Activated T-cell treated with anti-CD3 and anti-CD28 coated beads for 48 hours (primary cell): ENCODE measurements around the gene PHLDB2.
"Not testable (repeated sequence)": the region's sequence is repeated elsewhere in the genome, so short reads cannot be mapped to it uniquely, and the experiment has no call there.

ENCODE experiments used
- DNase-seq: peaks from one replicate; pipeline ENCODE4 v3.0.0-alpha.2; 2020; ENCODE audit warnings: low read depth

PHLDB2 gene

DNA sequence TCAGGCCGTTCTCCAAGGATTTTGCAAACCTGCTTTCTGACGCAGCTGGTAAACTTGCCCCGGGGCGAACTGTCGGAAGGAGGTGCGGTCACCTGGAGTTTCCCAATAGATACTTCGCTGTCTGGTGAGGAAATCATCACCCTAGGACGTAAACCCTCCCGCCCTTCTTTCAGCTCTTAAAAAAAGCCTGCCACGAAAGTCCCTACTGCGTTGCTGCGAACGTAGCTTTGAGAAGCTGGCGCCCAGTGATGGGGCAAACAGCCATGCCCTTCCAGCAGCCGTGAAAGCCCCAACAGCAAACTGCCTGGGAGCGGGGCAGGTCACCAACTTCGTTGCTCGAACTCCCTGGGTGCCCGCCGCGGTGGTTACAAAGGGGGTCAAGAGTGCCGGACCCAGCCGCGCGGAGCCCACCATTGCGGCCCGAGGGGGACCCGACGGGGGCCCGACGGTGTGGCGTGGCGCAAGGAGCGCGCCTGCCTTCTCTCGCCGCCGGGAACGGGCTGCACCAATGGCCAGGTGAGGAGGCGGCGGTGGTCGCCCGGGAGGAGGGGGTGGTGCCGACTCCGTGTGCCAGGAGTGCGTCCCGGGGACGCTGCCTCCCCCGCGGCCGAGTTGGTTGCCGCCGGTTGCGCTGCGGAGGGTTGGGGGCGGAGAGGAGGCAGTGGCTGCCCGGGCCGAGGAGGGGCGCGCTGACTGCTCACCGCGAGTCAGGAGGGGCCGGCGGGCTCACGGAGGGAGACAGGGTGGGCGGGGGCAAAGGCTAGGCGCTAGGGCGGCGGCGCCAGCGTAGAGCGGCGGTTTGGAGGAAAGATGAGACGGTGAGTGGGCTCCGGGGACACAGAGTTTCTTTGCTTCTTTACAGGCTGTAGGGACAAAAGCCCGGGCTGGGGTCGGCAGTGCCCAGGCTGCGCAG is at the start of gene PHLDB2:
Gene PHLDB2, plus strand, starts transcription at position 205 of the 913 bp plus-strand sequence. CDS start 24,813 bp downstream, outside the sequence.
- peak; percentile 45 for DNase-seq

DNA sequence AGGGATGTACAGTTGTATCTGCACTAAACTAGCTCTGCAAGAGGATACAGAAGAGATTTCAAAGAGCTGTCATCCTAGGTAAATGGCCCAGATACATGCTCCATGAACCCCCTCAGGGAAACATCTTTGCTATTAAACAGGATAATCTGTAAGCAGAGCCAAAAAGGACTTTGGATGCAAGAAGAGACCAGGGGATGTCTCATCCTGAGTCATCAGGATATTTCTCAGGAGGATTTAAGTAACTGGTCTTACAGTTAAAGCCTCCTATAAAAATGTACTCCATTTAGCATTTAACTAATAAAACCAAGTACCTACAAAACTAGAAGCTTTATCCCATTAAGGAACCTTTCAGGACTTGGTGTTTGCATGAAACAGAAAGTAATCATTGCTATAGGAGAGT is 48.2 kb upstream of the PHLDB2 start:
- DNase-seq: no peak

DNA sequence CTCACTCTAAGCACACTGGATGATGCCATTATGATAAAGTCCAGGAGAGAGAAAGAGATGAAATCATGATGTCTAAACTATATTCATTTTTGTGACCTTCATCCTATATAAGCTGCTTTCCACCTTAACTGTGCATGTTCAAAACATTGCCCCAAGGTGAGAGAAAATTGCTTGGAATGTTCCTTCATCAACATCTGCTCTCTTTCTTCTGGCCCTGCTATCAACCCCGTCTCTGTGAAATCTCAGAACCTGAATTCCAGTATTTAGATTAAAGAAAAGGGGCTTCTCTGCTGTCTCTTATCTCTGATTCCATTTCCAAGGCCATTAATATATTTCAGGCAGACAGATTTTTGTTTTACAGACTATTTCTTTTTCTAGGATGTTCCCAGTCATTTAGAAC is 47.3 kb upstream of the PHLDB2 start:
- DNase-seq: no peak

DNA sequence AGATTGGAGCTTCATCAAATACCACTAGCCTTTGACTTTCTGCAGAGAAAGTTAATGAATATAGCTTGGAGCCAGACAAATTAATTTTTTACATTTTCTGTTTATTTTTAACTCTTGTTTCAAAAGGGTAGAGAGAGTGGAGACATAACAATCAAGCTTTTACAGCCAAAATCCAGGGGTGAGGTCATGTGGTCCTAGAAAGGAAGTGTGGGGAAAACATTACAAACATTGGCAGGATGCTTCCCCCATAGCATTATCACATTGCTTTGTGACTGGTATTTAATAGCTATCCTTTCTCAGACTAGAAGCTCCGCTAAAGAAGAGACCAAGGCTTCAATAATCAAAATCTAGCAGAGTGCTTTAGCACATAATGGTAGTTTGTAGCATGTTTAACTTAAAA is 46.4 kb upstream of the PHLDB2 start:
- no peak for DNase-seq

DNA sequence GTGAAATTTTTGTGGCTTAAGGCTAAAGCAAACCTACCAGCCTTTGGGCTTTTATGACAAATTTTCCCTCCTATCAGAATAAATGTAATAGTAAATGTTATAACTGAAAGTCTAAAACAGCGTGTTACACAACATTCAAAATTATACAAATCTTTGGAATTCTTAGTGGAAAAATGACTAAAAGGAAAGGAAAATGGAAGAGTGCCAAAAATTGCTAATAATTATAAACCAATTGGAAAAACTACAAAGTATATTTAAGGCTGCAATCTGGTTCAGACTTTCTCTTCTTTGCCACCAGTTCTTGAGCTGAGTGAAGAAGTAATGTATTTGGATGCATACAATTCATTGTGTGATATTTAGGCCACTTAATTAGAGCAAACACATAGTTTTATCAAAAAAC is 45.6 kb upstream of the PHLDB2 start:
- DNase-seq: no peak

DNA sequence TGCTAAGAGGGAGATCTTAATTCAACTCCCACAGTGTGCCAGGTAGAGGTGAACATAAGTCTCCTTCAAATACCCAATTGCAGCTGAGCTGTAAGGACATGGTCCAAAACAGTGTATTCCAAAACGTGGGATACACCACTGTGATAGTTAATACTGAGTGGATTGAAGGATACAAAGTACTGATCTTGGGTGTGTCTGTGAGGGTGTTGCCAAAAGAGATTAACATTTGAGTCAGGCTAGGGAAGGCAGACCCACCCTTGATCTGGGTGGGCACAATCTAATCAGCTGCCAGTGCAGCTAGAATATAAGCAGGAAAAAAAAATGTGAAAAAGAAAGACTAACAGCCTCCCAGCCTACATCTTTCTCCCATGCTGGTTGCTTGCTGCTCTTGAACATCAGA is 45.1 kb upstream of the PHLDB2 start:
- DNase-seq: no peak

DNA sequence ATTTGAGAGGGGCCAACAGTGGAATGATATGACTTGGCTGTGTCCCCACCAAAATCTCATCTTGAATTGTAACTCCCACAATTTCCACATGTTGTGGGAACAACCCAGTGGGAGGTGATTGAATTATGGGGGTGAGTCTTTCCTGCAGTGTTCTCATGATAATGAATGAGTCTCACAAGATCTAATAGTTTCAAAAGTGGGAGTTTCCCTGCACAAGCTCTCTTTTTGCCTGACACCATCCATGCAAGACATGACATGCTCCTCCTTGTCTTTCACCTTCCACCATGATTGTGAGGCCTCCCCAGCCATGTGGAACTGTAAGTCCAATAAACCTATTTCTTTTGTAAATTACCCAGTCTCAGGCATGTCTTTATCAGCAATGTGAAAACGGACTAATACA is 42.3 kb upstream of the PHLDB2 start:
- DNase-seq: not testable (repeated sequence)

DNA sequence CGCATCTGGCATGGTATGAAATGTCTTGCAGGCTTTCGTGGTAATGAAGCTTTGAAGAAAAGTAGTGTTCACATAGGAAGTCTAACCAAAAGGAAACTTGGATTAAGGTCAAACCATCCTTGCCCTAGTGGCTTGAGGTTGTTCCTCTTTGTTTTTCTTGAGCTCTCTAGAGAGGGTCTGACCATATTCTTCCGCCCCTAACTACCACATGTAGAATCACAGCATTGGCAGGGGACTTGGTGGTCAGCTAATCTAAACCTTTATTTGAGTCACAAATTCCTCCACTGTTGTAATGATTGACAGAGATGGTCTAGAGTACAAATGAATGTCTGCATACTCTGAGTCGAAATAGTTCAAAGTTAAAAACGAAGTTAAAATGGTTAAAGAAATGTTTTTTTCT is 39.1 kb upstream of the PHLDB2 start:
- DNase-seq: no peak

DNA sequence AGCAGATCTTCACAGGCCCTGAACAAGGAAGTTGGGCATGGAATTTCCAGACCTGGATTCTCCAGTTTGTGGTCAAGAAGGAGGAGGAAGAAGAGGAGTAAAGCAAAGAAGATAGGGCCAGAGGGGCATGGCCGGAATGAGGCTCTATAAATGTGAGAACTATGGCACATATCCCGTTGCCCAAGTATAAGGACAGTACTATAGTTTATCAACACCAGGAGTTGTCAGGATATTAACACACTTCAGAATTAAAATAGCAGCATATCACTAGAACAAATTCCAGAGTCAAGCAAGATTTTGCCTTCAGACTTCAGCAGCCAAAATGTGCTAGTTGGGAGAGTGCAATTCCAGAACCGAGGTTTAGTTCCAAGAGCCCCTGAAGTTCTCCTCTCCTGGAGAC is 38.4 kb upstream of the PHLDB2 start:
- DNase-seq: no peak

DNA sequence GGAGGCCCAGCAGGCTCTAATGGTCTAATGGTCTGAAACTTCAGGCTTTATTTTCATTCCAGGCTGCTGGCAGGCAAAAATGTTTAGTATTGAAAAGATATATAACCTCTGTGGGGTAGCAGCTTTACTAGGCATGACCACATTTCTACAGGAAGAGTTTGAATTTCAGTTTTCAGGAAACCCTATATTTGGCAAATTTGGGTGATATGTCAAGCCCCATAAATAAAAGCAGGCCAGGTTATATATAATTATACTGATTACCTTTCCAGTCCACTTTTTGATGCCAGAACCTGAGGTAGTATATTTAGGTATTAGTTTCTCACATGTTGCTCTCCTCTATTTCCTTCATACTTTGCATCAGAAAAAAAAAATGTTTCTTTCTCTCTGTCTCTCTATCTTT is 37.2 kb upstream of the PHLDB2 start:
- no peak for DNase-seq

DNA sequence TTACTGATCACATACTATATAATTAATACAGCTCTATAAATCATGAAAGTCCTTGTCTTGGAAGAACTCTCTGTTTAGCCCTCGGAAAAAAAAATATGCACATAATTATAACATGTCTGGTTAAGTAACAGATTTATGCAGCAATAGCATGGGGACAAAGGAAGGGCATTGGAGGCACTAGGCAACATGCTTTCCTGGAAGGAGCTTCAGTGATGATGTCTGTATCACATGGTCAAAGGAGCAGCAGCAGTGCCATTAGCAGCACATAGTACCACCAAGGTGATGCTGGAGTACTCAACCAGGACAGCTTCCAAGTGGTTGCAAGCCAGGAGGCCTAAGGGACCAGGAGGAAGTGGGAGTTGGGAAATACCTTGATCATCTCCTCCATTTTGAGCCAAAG is 36.3 kb upstream of the PHLDB2 start:
- DNase-seq: no peak

DNA sequence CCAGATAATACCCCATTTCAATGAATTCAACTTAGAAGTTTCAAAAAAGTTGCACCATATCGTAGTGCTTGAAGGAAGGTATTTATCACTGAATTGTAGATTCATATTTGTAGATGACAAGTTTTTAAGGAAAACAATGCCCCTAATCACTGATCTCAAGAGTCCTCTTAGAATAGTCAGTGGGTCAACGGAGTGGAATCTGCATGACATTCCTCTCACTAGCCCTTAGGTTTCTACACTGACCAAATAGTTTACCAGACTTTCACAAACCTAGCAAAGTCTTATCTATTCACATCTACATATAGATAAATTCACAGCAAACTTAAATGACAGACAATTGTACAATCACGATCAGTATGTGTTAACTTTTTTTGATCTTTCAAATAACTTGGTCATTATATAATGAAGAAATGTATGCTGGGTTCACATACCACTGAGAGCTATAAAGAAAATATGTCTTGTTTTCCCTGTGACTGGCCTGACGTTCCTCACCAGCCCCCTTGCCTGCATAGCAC is 35.7 kb upstream of the PHLDB2 start:
- DNase-seq: no peak

DNA sequence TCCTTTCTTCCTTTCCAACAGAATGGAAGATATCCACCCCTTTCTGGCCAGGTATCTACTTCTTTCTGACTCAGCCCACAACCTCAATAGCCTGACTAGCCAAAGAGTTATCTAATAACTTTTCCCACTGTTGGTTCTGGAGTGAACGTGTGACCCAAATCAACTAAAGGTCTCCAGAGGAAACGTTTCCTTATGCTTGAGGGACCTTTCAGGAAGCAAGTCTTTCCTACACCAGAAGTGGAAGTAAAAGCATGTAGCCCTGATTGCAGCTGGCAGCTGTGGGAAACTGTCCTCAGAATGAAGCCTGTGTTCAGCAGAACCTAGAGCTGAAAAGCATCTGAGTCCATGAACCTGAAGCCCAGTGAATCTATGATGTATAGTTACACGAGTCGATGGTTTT is 34.7 kb upstream of the PHLDB2 start:
- no peak for DNase-seq

DNA sequence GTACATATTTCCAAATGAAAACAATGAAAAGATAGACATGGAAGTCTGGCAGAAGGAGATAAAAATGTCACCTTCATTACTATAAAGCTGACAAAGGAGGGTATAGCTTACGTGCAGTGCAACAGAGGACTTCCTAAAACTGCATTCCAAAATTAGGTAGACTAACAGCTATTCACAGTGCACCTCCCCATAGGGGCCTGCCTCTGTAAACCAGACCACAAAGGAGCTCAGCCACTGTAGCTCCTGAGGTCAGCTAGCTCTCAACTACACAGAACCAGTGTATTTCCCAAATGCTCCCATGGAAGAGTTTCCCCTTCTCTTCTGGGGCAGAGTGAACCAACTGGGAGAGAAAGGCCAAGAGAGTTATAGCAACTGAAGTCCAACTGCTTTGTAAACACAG is 31.2 kb upstream of the PHLDB2 start:
- DNase-seq: no peak

DNA sequence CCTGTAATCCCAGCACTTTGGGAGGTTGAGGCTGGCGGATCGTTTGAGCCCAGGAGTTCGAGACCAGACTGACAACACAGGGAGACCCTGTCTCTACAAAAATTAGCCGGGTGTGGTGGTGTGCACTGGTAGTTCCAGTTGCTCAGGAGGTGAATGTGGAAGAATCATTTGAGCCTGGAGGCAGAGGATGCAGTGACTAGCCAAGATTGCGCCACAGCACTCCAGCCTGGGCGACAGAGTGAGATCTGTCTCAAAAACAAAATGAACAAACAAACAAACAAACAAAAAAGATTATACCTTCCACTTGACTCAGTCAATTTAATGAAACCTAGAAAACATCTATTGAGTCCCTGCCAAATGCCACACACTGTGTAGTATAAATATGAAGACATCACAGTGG is 30.5 kb upstream of the PHLDB2 start:
- DNase-seq: no peak

DNA sequence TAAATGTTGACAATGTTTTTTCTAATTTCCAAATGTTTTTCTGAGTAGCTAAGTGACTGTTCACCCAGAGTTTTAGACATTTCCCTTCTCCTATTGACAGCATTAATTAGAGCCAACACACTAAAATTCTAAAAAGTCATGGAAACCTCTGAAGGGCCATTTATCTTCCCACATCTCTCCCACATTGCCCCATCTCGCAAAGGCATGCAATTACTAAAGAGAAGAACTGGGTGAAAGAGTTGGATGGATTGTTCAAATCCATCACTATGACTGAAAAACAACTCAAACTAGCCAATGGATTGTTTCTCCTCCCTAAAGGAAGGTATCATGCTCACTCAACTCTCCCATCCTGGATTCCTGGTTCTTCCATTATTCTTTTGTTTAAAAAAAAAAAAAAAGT is 30.0 kb upstream of the PHLDB2 start:
- no peak for DNase-seq

DNA sequence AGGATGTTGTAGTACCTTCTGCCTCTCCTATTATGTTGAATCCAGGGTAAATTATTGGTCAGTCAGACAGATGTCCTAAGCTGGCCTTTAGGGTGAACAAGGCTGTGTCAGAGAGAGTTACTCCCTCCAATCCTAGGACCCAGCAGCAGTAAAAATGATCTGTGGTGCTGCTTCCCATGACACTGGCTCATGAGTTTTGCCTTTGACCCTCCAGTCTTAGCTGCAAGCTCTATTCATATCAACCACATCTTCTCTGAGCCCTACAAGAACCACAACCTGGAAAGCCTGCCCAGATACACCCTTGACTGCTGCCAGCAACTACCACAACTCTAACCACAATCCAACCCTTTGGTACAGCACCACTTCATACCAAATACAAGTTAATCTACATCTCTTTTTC is 27.2 kb upstream of the PHLDB2 start:
- no peak for DNase-seq

DNA sequence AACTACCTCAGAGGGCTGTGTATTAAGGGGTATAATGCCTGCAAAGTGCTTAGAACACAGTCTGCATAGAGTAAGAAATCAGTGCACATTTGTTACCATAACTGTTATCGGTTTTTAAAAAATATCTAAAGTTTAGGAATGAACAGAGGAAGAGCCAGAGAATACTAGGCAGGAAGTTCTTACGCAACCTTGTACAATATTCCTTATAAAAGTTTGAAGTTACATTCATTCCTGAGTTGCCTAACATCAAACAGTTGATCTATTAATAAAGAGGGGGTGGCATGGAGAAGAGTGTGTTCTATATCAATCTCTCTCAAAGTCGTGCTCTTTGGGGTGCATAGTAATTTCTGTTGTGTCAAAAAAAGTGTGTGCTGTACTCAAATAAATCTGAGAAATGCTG is 22.0 kb upstream of the PHLDB2 start:
- DNase-seq: no peak

DNA sequence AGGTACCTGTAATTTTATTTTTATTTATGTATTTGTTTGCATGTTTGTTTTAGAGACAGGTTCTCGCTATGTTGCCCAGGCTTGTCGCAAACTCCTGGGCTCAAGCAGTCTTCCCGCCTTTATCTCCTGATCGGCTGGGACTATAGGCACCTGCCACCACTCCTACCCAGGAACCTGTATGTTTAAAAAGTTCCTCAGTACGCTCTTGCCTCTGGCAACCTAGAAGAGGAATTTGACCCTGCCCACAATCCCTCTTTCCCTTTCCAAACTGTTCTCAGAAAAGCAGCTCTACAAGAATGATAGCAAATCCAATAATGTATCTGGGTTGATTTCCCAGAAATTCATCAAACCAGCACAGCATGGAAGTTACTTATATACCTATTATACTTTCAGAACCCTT is 20.9 kb upstream of the PHLDB2 start:
- no peak for DNase-seq

DNA sequence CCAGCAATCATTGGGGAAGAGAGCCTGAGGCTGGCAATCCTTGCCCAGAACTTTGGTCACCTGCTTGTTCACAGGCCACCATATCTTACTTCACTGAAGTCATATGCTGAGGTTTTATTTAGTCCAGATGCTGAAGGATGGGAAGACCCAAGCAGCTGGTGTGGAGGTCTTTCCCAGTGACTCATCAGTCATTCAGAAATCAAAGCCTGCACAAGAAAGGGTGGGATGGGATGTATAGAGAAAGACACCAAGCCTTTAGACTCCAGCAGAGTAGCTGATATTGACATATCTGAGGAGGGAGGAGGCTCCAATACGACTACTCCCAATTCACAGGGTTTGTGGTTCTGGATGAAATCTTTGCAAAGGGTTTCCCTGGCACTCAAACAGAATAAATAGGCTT is 13.0 kb upstream of the PHLDB2 start:
- no peak for DNase-seq

DNA sequence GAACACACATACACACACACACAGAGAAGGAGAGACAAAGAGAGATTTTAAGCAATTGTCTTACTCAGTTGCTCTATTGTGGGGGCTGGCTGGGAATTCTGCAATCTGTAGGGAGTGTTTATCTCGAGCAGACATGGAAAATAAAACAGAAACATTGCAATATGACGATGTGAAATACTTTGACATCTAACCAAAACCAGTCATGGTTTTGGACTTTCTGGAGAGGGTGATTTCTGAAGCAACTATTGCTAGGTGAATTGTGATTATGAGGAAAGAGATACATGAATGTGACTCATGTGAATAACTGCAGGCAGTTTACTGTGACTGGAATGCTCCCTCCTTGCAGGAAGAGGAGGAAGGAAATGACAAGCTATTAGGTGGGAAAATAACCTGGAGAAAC is 12.3 kb upstream of the PHLDB2 start:
- no peak for DNase-seq

DNA sequence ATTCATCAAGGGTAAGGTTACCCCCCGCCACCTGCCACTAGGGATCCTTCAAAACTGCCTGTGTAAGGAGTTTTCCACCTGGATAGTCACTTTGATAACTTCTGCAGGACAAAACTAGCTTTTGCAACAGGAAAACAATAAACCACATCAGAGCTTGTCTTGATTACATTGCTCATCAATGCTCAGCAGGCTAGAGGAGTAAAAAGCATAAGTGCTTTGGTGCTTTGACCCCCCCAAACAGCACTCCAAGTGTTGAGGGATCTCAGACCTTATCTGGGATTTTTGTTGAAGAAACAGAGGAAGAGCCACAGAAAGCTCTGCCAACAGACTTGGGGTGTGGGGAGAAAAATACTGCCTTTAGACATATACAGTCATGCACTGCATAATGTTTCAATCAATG is 10.8 kb upstream of the PHLDB2 start:
- DNase-seq: no peak

DNA sequence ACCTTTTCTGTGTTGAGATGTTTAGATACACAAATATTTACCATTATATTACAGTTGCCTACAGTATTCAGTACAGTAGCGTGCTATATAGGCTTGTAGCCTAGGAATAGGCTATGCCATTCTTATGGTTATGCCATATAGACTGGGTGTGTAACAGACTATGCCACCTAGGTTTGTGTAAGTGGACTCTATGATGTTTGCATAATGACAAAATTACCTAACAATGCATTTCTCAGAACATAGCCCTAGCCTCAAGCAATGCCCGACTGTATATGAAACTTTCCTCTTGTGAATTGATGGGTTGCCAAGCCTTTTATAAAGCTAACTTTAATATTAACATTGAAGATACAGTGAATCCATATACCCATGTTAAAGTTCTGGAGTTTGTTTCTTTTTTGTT is 10.3 kb upstream of the PHLDB2 start:
- DNase-seq: no peak

DNA sequence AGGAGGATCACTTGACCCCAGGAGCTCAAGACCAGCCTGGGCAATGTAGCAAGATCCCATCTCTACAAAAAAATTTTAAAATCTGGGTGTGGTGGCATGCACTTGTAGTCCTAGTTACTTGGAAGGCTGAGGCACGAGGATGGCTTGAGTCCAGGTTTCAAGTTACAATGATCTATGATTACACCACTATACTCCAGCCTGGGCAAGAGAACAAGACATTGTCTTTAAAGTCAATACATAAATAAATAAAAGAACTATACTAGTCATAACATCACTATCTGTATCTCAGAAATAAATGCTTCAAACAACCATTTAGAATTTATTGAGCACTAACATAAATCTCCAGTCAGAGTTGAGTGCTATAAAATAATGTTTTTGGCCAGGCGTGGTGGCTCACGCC is 8.5 kb upstream of the PHLDB2 start:
- no peak for DNase-seq
